SU-DHL-6 (cell line): ENCODE data around the gene EN2.

Experiments used
- CTCF ChIP-seq: fragments of 200-600 bp; sonication (generic); IDR thresholded peaks from one replicate; pipeline ENCODE4 v1.5.1; 2017; ENCODE audit warnings: antibody characterized with exemption, mild to moderate bottlenecking, low read length, moderate library complexity; ENCODE audit not compliant: insufficient read depth, poor library complexity, severe bottlenecking
- EZH2phosphoT487 ChIP-seq: fragments of 200-600 bp; sonication (generic), shearing (Covaris generic); conservative IDR thresholded peaks from 2 replicates; pipeline ENCODE4 v1.6.1; 2018; ENCODE audit warnings: mild to moderate bottlenecking, antibody characterized with exemption, low read length, moderate library complexity, mixed read lengths

- TF ChIP-seq CTCF (no peak), EZH2phosphoT487 (no peak)
These were observed 3.1 kb downstream of the EN2 start for GRCh38 chr7:155460926-155461613.
